GM12875 (cell line): ENCODE measurements around the gene PRPF4.

Experiments
- H3K4me3 ChIP-seq: one replicate; pipeline ENCODE4 v1.5.1; 2011; ENCODE audit warnings: low read depth, low read length, control low read depth
- TF ChIP-seq, protein P1 (sequence below): IDR thresholded peaks from 2 replicates; pipeline ENCODE4 v1.5.1; 2011; ENCODE audit warnings: low read depth, mild to moderate bottlenecking, control low read depth, inconsistent platforms, low read length, moderate library complexity, borderline replicate concordance; ENCODE audit not compliant: insufficient read depth

Gene PRPF4

GRCh38 chr9:113326230-113326629 is 50.8 kb downstream of the PRPF4 start:
- TF ChIP-seq, protein P1, sequence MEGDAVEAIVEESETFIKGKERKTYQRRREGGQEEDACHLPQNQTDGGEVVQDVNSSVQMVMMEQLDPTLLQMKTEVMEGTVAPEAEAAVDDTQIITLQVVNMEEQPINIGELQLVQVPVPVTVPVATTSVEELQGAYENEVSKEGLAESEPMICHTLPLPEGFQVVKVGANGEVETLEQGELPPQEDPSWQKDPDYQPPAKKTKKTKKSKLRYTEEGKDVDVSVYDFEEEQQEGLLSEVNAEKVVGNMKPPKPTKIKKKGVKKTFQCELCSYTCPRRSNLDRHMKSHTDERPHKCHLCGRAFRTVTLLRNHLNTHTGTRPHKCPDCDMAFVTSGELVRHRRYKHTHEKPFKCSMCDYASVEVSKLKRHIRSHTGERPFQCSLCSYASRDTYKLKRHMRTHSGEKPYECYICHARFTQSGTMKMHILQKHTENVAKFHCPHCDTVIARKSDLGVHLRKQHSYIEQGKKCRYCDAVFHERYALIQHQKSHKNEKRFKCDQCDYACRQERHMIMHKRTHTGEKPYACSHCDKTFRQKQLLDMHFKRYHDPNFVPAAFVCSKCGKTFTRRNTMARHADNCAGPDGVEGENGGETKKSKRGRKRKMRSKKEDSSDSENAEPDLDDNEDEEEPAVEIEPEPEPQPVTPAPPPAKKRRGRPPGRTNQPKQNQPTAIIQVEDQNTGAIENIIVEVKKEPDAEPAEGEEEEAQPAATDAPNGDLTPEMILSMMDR: no peak
- H3K4me3 ChIP-seq: no peak overlapping the region

DNA sequence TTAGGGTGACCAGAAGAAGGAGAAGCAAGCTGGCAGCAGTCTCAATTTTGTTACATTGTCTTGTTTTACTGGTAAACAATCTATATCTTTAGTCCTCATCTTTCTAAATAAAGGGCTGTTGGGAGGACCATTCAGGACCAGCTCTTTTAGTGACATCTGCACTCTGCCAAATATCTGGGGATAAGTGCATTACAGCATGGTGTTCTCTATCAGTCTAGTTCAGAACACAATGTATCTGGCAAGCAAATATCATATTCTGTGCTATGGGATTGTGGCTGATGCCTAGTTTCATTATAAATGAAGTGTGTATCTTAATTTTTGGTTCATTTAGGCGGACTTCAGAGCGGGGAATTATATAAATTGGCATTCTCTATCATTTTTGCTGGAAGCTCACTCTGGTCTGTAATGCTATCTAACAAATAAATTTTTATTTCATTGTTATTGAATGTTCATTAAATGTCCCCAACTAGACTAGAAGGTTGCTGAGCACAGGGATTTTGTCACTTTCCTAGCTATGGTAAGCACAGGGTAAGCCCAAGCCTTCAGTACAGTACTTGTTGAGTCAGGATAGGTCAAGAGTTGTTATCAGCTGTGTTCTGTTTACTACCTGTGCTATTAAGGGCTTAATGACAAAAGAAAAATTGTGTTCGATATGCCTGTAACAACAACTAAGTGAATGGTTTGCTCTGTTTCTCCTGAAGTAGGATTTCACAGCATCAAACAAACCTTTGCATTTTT is 52.8 kb downstream of the PRPF4 start:
- TF ChIP-seq, protein P1: no peak
- no peak overlapping the region for H3K4me3 ChIP-seq

- no peak overlapping the region for H3K4me3 ChIP-seq
- TF ChIP-seq, protein P1: no peak
Observed at GRCh38 chr9:113331780-113332179, 56.3 kb downstream of the PRPF4 start.

- no peak overlapping the region for H3K4me3 ChIP-seq
- TF ChIP-seq, protein P1: no peak
Observed at GRCh38 chr9:113337714-113338113, 62.3 kb downstream of the PRPF4 start.

DNA sequence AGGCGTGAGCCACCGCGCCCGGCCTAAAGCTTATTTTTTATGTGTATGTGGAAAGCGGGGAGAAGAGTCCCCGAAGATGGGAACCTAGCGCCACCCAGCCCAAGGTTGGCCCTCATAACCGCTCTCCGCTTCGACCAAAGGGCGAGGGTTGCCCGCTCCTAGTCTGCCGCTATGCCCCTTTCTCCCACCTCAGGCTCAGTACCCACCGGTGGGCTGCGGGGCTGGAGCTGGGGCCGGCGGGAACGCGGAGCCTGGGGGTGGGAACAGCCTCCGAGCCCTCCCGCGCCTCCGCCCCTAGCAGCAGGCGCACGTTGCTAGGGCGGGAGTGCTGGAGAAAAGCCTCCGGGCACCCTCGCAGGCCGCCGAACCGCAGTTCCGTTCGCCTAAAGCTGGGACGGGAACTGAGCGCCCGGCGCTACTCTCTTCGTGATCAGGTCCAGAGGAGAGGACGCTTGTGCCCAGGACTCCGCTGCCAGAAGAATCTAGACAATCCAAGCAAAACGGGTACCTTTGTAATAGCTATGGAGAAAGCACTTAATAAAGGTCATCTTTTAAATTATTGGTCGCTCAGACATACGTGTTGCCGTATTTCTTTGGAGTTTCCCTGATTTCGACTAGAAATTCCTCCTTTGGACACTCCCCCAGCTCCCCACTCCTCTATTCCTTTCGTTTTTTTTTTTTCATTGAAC is 64.7 kb downstream of the PRPF4 start, which contains the start of gene WDR31:
TSS of gene WDR31 (minus strand) at position 265 of the 689 bp plus-strand sequence. CDS start 8,253 bp downstream, outside the sequence.
- TF ChIP-seq, protein P1: no peak
- H3K4me3 ChIP-seq: peak within 1 kb of the TSS; percentile 92

DNA sequence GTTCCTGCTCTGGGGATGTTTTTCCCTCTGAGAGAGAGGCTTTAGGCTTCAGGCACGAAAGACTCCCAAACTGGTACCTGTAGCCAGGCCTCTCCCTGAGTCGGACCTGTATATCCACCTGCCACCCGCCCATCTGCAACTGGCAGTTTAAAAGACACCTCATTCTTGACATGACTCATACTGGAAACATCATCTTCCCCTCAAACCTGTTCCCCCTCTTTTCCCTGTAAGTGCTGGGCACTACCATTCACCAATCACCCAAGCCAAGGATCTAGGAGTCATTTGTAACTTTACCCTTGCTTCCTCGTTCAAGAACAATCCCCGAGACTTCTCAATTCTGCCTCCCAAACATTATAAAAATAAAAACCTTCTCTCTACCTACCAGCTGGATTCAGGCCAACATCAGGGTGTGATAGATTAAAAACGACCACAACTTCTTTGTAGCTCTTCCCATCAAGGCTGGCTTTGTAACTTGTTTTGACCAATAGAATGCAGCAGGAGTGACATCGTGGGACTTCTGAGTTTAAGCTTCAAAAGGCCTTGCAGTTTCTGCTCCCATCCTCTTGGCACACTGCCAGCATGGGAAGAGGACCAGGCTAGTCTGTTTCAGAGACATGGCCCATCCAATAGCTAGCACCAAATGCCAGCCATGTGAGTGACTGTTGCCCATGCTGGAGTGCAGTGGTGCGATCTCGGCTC is 66.4 kb downstream of the PRPF4 start:
- TF ChIP-seq, protein P1: no peak
- H3K4me3 ChIP-seq: no peak overlapping the region
